Endothelial cell (in vitro differentiated cells): ENCODE measurements around the gene RTL1. TPM values are rescaled to one million over a fixed set of nuclear protein-coding genes. Genes with fewer than 3 reads are reported as not detected.

Experiments
- DNase-seq: peaks from one replicate; pipeline ENCODE4 v3.0.0; 2021; ENCODE audit warnings: low spot score
- H3K27ac Mint-ChIP-seq: one replicate; pipeline ENCODE4 v1.8.0; 2021; ENCODE audit warnings: mixed read lengths, inconsistent platforms; ENCODE audit not compliant: unreplicated experiment
- H3K27me3 Mint-ChIP-seq: one replicate; pipeline ENCODE4 v1.8.0; 2021; ENCODE audit warnings: mild to moderate bottlenecking, moderate library complexity, mixed read lengths, inconsistent platforms; ENCODE audit not compliant: unreplicated experiment
- H3K36me3 Mint-ChIP-seq: one replicate; pipeline ENCODE4 v1.8.0; 2021; ENCODE audit warnings: mild to moderate bottlenecking, low read depth, mixed read lengths, inconsistent platforms; ENCODE audit not compliant: unreplicated experiment
- H3K4me1 Mint-ChIP-seq: one replicate; pipeline ENCODE4 v1.8.0; 2021; ENCODE audit warnings: mild to moderate bottlenecking, mixed read lengths, inconsistent platforms; ENCODE audit not compliant: unreplicated experiment
- H3K4me3 Mint-ChIP-seq: one replicate; pipeline ENCODE4 v1.8.0; 2021; ENCODE audit warnings: mild to moderate bottlenecking, mixed read lengths, inconsistent platforms; ENCODE audit not compliant: unreplicated experiment
- H3K9me3 Mint-ChIP-seq: one replicate; pipeline ENCODE4 v1.8.0; 2021; ENCODE audit warnings: mixed read lengths, inconsistent platforms; ENCODE audit not compliant: unreplicated experiment
- CTCF ChIP-seq: fragments of 200-600 bp; sonication (generic); IDR thresholded peaks from one replicate; pipeline ENCODE4 v1.5.0; 2021; ENCODE audit warnings: antibody characterized with exemption; ENCODE audit not compliant: unreplicated experiment
- total RNA-seq: library from RNA; stranded (reverse); fragmentation: NEBNext Ultra II Directional; extraction: Animal tissue kit (Norgen Biotek cat#: 25700); gene quantifications from one replicate; pipeline ENCODE4 v1.2.1, GENCODE V29; 2021; ENCODE audit not compliant: unreplicated experiment

RTL1 gene
- total RNA-seq, 1 donor from 2014 or later = 0.18 TPM

- DNase-seq = no peak
- Mint-ChIP-seq H3K27ac (no peak overlapping the region), H3K4me3 (no peak overlapping the region), H3K9me3 (no peaks in the 10 kb centered on the region), H3K4me1 (no peaks in the 10 kb centered on the region), H3K36me3 (no peaks in the 10 kb centered on the region), H3K27me3 (peaks cover 1% of the 10 kb centered on the region)
- TF ChIP-seq CTCF = no peak
Measured at GRCh38 chr14:100854435-100854834, 49.1 kb downstream of the RTL1 start.

GRCh38 chr14:100851946-100852620, 51.4 kb downstream of the RTL1 start:
- no peak for TF ChIP-seq CTCF
- H3K27me3 Mint-ChIP-seq = peaks cover 1% of the 10 kb centered on the region
- H3K4me1 Mint-ChIP-seq = no peaks in the 10 kb centered on the region
- H3K27ac Mint-ChIP-seq = no peak overlapping the region
- H3K4me3 Mint-ChIP-seq = no peak overlapping the region
- DNase-seq = no peak
- H3K36me3 Mint-ChIP-seq = no peaks in the 10 kb centered on the region
- H3K9me3 Mint-ChIP-seq = no peaks in the 10 kb centered on the region

GRCh38 chr14:100851586-100851916, 52.0 kb downstream of the RTL1 start:
- Mint-ChIP-seq H3K9me3 (no peaks in the 10 kb centered on the region), H3K27ac (no peak overlapping the region), H3K27me3 (peaks cover 1% of the 10 kb centered on the region), H3K36me3 (no peaks in the 10 kb centered on the region), H3K4me1 (no peaks in the 10 kb centered on the region), H3K4me3 (no peak overlapping the region)
- no peak for DNase-seq
- no peak for TF ChIP-seq CTCF

GRCh38 chr14:100850841-100851585, 52.5 kb downstream of the RTL1 start:
- no peak overlapping the region for H3K4me3 Mint-ChIP-seq
- TF ChIP-seq CTCF = peak; percentile 94
- peak; percentile 72 for DNase-seq
- H3K36me3 Mint-ChIP-seq = no peaks in the 10 kb centered on the region
- no peaks in the 10 kb centered on the region for H3K9me3 Mint-ChIP-seq
- H3K4me1 Mint-ChIP-seq = no peaks in the 10 kb centered on the region
- H3K27ac Mint-ChIP-seq = no peak overlapping the region
- H3K27me3 Mint-ChIP-seq = peaks cover 1% of the 10 kb centered on the region

GRCh38 chr14:100849115-100849781, 54.3 kb downstream of the RTL1 start:
- no peaks in the 10 kb centered on the region for H3K9me3 Mint-ChIP-seq
- no peaks in the 10 kb centered on the region for H3K36me3 Mint-ChIP-seq
- no peak for DNase-seq
- H3K4me3 Mint-ChIP-seq = no peak overlapping the region
- H3K27me3 Mint-ChIP-seq = peaks cover 1% of the 10 kb centered on the region
- no peak overlapping the region for H3K27ac Mint-ChIP-seq
- no peak for TF ChIP-seq CTCF
- no peaks in the 10 kb centered on the region for H3K4me1 Mint-ChIP-seq
